NT2/D1 (cell line): Measurements from ENCODE around the gene ZBTB20.

Experiments
- DNase-seq: peaks from one replicate; pipeline ENCODE4 v3.0.0-alpha.2; 2011; ENCODE audit warnings: low read depth, low spot score
- H3K27me3 ChIP-seq: 2 replicates; pipeline ENCODE4 v1.6.0; 2011; ENCODE audit warnings: mild to moderate bottlenecking; ENCODE audit not compliant: insufficient read length, insufficient read depth
- H3K36me3 ChIP-seq: 2 replicates; pipeline ENCODE4 v1.6.1; 2011; ENCODE audit warnings: mild to moderate bottlenecking, low read length, mixed read lengths; ENCODE audit not compliant: insufficient read depth, insufficient read length
- H3K4me1 ChIP-seq: 2 replicates; pipeline ENCODE4 v1.5.1; 2011; ENCODE audit not compliant: insufficient read depth, insufficient read length
- H3K4me3 ChIP-seq: 2 replicates; pipeline ENCODE4 v1.5.1; 2011; ENCODE audit warnings: low read depth; ENCODE audit not compliant: insufficient read length
- H3K9ac ChIP-seq: 2 replicates; pipeline ENCODE4 v1.6.0; 2011; ENCODE audit warnings: low read depth; ENCODE audit not compliant: insufficient read length
- H3K9me3 ChIP-seq: 2 replicates; pipeline ENCODE4 v1.5.1; 2011; ENCODE audit warnings: mild to moderate bottlenecking, low read length; ENCODE audit not compliant: insufficient read depth
- SUZ12 ChIP-seq: IDR thresholded peaks from 2 replicates; pipeline ENCODE4 v1.6.1; 2011; ENCODE audit not compliant: insufficient read length, insufficient read depth; ENCODE audit errors: extremely low read depth
- YY1 ChIP-seq: IDR thresholded peaks from 2 replicates; pipeline ENCODE4 v1.6.1; 2011; ENCODE audit not compliant: insufficient read length, insufficient read depth
- ZNF274 ChIP-seq: IDR thresholded peaks from 2 replicates; pipeline ENCODE4 v1.6.1; 2011; ENCODE audit warnings: mild to moderate bottlenecking, low read depth, low read length

The ZBTB20 gene

GRCh38 chr3:114405202-114405990, 741.7 kb downstream of the ZBTB20 start:
- Histone ChIP-seq H3K4me3 (no peak overlapping the region), H3K27me3 (no peaks in the 10 kb centered on the region), H3K4me1 (no peaks in the 10 kb centered on the region), H3K36me3 (no peaks in the 10 kb centered on the region), H3K9ac (no peak overlapping the region), H3K9me3 (no peaks in the 10 kb centered on the region)
- TF ChIP-seq SUZ12 (no peak), YY1 (no peak), ZNF274 (no peak)
- no peak for DNase-seq

GRCh38 chr3:114404590-114404989, 742.5 kb downstream of the ZBTB20 start:
- Histone ChIP-seq H3K27me3 (no peaks in the 10 kb centered on the region), H3K9ac (no peak overlapping the region), H3K4me1 (no peaks in the 10 kb centered on the region), H3K36me3 (no peaks in the 10 kb centered on the region), H3K9me3 (no peaks in the 10 kb centered on the region), H3K4me3 (no peak overlapping the region)
- DNase-seq: no peak
- TF ChIP-seq YY1 (no peak), SUZ12 (no peak), ZNF274 (no peak)

GRCh38 chr3:114402838-114403237, 744.2 kb downstream of the ZBTB20 start:
- DNase-seq: no peak

GRCh38 chr3:114401346-114401745, 745.7 kb downstream of the ZBTB20 start:
- Histone ChIP-seq H3K9ac (no peak overlapping the region), H3K4me3 (no peak overlapping the region), H3K4me1 (no peaks in the 10 kb centered on the region), H3K36me3 (no peaks in the 10 kb centered on the region), H3K27me3 (no peaks in the 10 kb centered on the region), H3K9me3 (no peaks in the 10 kb centered on the region)
- TF ChIP-seq SUZ12 (no peak), ZNF274 (no peak), YY1 (no peak)
- DNase-seq: no peak

More at GRCh38 chr3:114402838-114403237, 744.2 kb downstream of the ZBTB20 start:
- Histone ChIP-seq H3K4me3 (no peak overlapping the region), H3K27me3 (no peaks in the 10 kb centered on the region), H3K9ac (no peak overlapping the region), H3K36me3 (no peaks in the 10 kb centered on the region), H3K4me1 (no peaks in the 10 kb centered on the region), H3K9me3 (no peaks in the 10 kb centered on the region)
- TF ChIP-seq YY1 (no peak), ZNF274 (no peak), SUZ12 (no peak)

GRCh38 chr3:114400371-114400770, 746.7 kb downstream of the ZBTB20 start:
- no peaks in the 10 kb centered on the region for H3K9me3 ChIP-seq
- H3K4me3 ChIP-seq: no peak overlapping the region
- no peaks in the 10 kb centered on the region for H3K27me3 ChIP-seq
- no peak for TF ChIP-seq ZNF274
- no peak for TF ChIP-seq YY1
- no peaks in the 10 kb centered on the region for H3K36me3 ChIP-seq
- H3K4me1 ChIP-seq: no peaks in the 10 kb centered on the region
- H3K9ac ChIP-seq: no peak overlapping the region
- DNase-seq: no peak

- H3K9me3 ChIP-seq: no peaks in the 10 kb centered on the region
- H3K4me1 ChIP-seq: no peaks in the 10 kb centered on the region
- TF ChIP-seq YY1 (no peak), ZNF274 (no peak), SUZ12 (no peak)
- H3K27me3 ChIP-seq: no peaks in the 10 kb centered on the region
- H3K36me3 ChIP-seq: no peaks in the 10 kb centered on the region
- DNase-seq: no peak
- H3K9ac ChIP-seq: no peak overlapping the region
- H3K4me3 ChIP-seq: no peak overlapping the region
These were observed 752.5 kb downstream of the ZBTB20 start for GRCh38 chr3:114394551-114394950.

GRCh38 chr3:114393367-114394072, 753.6 kb downstream of the ZBTB20 start:
- H3K36me3 ChIP-seq: no peaks in the 10 kb centered on the region
- no peak overlapping the region for H3K9ac ChIP-seq
- no peaks in the 10 kb centered on the region for H3K9me3 ChIP-seq
- H3K4me1 ChIP-seq: no peaks in the 10 kb centered on the region
- no peak overlapping the region for H3K4me3 ChIP-seq
- TF ChIP-seq ZNF274 (no peak), SUZ12 (no peak), YY1 (no peak)
- DNase-seq: no peak
- no peaks in the 10 kb centered on the region for H3K27me3 ChIP-seq
